HepG2 (cell line): ENCODE measurements around the gene CAMKMT. TPM values are rescaled to one million over a fixed set of nuclear protein-coding genes. Genes with fewer than 3 reads are reported as not detected.
A peak's percentile ranks its signal among the peaks of the same experiment; 100 is the strongest.

ENCODE experiments used
- MED1 ChIP-seq: sonication (generic); formaldehyde crosslinking; IDR thresholded peaks from 2 replicates; pipeline ENCODE4 v1.4.0; 2020; ENCODE audit warnings: missing genetic modification reagents
- MLX ChIP-seq: IDR thresholded peaks from 2 replicates; pipeline ENCODE4 v1.6.1; 2016
- MTF1 ChIP-seq: sonication (generic); formaldehyde crosslinking; IDR thresholded peaks from 2 replicates; pipeline ENCODE4 v1.5.0; 2020; ENCODE audit warnings: missing genetic modification reagents
- NPAS2 ChIP-seq: sonication (generic); formaldehyde crosslinking; IDR thresholded peaks from 2 replicates; pipeline ENCODE4 v1.8.0; 2022; ENCODE audit warnings: mild to moderate bottlenecking, missing genetic modification reagents, borderline replicate concordance
- SIX1 ChIP-seq: sonication (generic); formaldehyde crosslinking; IDR thresholded peaks from 2 replicates; pipeline ENCODE4 v1.4.0; 2020; ENCODE audit warnings: missing genetic modification reagents, borderline replicate concordance
- SNAPC4 ChIP-seq: sonication (generic); formaldehyde crosslinking; IDR thresholded peaks from 2 replicates; pipeline ENCODE4 v1.4.0; 2020; ENCODE audit warnings: mild to moderate bottlenecking, missing genetic modification reagents
- ZFYVE20 ChIP-seq: sonication (generic); formaldehyde crosslinking; IDR thresholded peaks from 2 replicates; pipeline ENCODE4 v1.8.0; 2023; ENCODE audit warnings: low read depth, mild to moderate bottlenecking, moderate library complexity, missing genetic modification reagents, borderline replicate concordance
- ZNF460 ChIP-seq: sonication (generic); formaldehyde crosslinking; IDR thresholded peaks from 2 replicates; pipeline ENCODE4 v1.5.1; 2020; ENCODE audit warnings: missing genetic modification reagents, mild to moderate bottlenecking, borderline replicate concordance
- ZNF562 ChIP-seq: sonication (generic); formaldehyde crosslinking; IDR thresholded peaks from 2 replicates; pipeline ENCODE4 v1.8.0; 2022; ENCODE audit warnings: missing genetic modification reagents, borderline replicate concordance
- polyA plus RNA-seq, 8 experiments: library from polyadenylated mRNA; depleted of rRNA in 3 of 8; stranded (reverse) in 7 of 8; unstranded in 1 of 8; fragments of >200 nt; fragmentation: Illumina TruSeq in 4 of 8; extraction: Trizol in 4 of 8; gene quantifications; 2 replicates each; pipeline versions ENCODE4 v1.2.1 to v1.2.3, GENCODE V29; 2011 to 2016; ENCODE audit warnings: low read depth in 4 of 8, missing spikeins in 1 of 8, mixed read lengths in 1 of 8; ENCODE audit not compliant: insufficient read depth in 1 of 8
- total RNA-seq, 5 experiments: library from RNA; depleted of rRNA; stranded (reverse); fragments of >200 nt; fragmentation: Illumina TruSeq; extraction: Trizol; gene quantifications; 2 replicates each; pipeline ENCODE4 v1.2.3, GENCODE V29; 2016; ENCODE audit warnings: low read depth in 1 of 5
- TF ChIP-seq, protein P1 (sequence below): sonication (generic); formaldehyde crosslinking; IDR thresholded peaks from 2 replicates; pipeline ENCODE4 v1.4.0; 2020; ENCODE audit warnings: mild to moderate bottlenecking, missing genetic modification reagents, borderline replicate concordance

Gene CAMKMT
- total and polyA plus RNA-seq, 2 of the 13 experiments (the other 11 are each of a cell fraction or from before 2014, with no cell fraction given): 6.9 to 20.8 TPM

GRCh38 chr2:44361330-44362206 is at the start of gene CAMKMT, which contains the start of gene PREPL (continued):
- TF ChIP-seq SNAPC4 (CRISPR knock-in tag) (peak; percentile 94), SIX1 (CRISPR knock-in tag) (peak; percentile 28; the same call in 1 of the 2 replicates), ZNF562 (CRISPR knock-in tag) (no peak), MLX (CRISPR knock-in tag) (peak; percentile 50), ZNF460 (CRISPR knock-in tag) (no peak; the same call in 1 of the 2 replicates), MED1 (CRISPR knock-in tag) (peak; percentile 77), ZFYVE20 (CRISPR knock-in tag) (no peak), NPAS2 (CRISPR knock-in tag) (no peak), MTF1 (CRISPR knock-in tag) (no peak)
- TF ChIP-seq, protein P1, sequence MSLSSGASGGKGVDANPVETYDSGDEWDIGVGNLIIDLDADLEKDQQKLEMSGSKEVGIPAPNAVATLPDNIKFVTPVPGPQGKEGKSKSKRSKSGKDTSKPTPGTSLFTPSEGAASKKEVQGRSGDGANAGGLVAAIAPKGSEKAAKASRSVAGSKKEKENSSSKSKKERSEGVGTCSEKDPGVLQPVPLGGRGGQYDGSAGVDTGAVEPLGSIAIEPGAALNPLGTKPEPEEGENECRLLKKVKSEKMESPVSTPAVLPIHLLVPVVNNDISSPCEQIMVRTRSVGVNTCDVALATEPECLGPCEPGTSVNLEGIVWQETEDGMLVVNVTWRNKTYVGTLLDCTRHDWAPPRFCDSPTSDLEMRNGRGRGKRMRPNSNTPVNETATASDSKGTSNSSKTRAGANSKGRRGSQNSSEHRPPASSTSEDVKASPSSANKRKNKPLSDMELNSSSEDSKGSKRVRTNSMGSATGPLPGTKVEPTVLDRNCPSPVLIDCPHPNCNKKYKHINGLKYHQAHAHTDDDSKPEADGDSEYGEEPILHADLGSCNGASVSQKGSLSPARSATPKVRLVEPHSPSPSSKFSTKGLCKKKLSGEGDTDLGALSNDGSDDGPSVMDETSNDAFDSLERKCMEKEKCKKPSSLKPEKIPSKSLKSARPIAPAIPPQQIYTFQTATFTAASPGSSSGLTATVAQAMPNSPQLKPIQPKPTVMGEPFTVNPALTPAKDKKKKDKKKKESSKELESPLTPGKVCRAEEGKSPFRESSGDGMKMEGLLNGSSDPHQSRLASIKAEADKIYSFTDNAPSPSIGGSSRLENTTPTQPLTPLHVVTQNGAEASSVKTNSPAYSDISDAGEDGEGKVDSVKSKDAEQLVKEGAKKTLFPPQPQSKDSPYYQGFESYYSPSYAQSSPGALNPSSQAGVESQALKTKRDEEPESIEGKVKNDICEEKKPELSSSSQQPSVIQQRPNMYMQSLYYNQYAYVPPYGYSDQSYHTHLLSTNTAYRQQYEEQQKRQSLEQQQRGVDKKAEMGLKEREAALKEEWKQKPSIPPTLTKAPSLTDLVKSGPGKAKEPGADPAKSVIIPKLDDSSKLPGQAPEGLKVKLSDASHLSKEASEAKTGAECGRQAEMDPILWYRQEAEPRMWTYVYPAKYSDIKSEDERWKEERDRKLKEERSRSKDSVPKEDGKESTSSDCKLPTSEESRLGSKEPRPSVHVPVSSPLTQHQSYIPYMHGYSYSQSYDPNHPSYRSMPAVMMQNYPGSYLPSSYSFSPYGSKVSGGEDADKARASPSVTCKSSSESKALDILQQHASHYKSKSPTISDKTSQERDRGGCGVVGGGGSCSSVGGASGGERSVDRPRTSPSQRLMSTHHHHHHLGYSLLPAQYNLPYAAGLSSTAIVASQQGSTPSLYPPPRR (CRISPR knock-in tag): peak; percentile 56; the same call in 1 of the 2 replicates
